Daoy (cell line): ENCODE data around the gene CDK17. TPM values are rescaled to one million over a fixed set of nuclear protein-coding genes. Genes with fewer than 3 reads are reported as not detected.
"Not testable (repeated sequence)": the region's sequence is repeated elsewhere in the genome, so short reads cannot be mapped to it uniquely, and the experiment has no call there.

Experiments
- DNase-seq: peaks from one replicate; pipeline ENCODE4 v3.0.0-alpha.2; 2015; ENCODE audit warnings: low read depth
- total RNA-seq: library from RNA; depleted of rRNA; stranded (reverse); fragments of >200 nt; shearing (Covaris generic); gene quantifications from 2 replicates; pipeline ENCODE4 v1.2.3, GENCODE V29; 2014

The CDK17 gene
- total RNA-seq, 1 experiment from 2014 or later: 36.3 TPM

DNA sequence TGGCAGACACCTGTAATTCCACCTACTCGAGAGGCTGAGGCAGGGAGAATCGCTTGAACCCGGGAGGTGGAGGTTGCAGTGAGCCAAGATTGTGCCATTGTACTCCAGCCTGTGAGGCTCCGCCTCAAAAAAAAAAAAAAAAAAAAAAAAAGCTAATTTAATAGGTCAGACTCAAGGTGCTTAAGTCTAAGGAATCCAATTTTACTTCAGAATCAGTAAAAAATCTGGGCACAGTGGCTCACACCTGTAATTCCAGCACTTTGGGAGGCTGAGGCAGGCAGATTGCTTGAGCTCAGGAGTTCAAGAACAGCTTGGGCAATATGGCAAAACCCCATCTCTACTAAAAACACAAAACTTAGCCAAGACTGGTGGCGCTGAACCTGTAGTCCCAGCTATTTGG, 7.0 kb downstream of the CDK17 start:
- DNase-seq: not testable (repeated sequence)

DNA sequence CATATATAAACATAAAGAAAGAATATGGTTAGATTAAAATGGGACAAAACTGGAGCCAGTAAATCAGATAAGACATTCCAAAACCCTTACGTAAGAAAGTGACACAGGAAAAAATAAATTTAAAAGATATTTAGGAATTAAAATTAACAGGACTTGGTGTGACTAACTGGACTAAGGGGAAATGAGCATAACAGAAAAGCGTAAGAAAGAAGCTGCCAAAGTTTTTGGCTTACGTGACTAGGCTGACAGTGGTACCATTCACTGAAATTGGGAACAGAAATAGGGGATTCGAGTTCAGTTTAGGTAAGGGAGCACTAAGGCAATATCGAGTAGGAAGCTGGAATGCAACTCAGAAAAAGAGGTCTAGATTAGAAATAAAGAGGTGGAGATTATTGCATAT, 7.8 kb downstream of the CDK17 start:
- DNase-seq: no peak

DNA sequence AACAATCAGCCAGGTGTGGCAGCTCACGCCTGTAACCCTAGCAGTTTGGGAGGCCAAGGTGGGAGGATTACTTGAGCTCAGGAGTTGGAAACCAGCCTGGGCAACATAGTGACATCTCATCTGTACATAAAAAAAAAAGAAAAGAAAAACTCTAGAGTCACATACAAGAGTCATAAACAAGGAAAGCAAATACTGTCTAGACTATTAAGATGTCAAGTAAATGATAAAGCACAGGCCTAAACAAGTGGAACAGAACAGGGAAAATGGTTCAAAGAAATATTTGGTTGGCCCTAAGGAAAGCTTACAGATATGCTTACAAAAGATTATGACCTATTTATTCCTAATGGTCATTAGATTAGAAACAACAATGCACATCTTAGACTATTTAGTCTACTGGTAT, 12.3 kb downstream of the CDK17 start:
- no peak for DNase-seq

DNA sequence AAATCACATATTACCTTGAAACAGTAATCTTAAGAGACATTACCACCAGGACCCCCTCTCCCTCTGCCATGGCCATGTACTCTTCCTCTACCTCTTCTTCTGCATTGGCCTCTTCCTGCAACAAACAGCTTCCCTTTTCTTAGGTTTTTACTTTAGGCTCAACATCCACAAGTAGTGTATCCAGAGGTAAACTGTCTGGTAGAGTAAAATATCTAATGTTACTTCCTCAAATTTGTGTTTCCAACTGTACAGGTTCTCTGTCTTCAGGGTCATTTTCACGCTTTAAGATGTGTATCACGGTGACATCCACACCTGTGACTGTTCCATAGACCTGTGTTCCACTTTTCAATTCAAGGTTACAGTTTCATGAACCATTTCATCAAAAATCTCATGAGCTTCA, 13.4 kb downstream of the CDK17 start:
- no peak for DNase-seq

DNA sequence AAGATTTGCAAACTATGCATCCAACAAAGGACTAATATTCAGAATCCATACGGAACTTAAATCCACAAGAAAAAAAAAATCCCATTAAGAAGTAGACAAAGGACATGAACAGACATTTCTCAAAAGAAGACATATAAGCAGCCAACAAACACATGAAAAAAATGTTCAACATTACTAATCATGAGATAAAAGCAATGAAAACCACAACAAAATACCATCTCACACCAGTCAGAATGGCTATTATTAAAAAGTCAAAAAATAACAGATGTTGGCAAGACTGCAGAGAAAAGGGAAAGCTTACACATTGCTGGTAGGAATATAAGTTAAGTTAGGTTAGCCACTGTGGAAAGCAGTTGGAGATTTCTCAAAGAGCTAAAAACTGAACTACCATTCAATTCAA, 16.2 kb downstream of the CDK17 start:
- DNase-seq: no peak

DNA sequence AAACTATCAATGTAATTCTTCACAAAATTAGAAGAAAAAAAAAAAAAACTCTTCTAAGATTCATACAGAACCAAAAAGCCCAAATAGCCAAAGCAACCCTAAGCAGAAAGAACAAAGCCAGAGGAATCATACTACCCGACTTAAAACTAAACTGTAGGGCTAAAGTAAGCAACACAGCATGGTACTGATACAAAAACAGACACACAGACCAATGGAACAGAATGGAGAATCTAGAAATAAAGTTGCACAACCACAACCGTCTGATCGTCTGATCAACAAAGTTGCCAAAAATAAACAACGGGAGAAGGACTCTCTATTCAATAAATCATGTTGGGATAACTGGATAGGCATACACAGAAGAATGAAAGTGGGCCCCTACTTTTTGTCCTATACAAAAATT, 16.9 kb downstream of the CDK17 start:
- no peak for DNase-seq

DNA sequence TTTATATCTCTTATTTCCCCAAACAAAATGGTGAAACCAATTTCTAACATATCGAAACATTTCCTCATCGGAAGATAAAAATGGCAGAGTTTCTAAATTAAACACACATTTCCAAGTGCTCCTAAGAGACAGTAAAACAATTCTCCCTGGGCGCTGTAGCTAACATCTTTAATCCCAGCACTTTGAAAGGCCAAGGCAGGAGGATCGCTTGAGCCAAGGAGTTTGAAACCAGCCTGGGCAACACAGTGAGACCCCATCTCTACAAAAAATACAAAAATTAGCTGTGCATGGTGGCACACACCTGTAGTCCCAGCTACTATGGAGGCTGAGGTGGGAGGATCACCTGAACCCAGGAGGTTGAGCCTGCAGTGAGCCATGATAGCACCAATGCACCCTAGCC, 20.5 kb downstream of the CDK17 start:
- not testable (repeated sequence) for DNase-seq

DNA sequence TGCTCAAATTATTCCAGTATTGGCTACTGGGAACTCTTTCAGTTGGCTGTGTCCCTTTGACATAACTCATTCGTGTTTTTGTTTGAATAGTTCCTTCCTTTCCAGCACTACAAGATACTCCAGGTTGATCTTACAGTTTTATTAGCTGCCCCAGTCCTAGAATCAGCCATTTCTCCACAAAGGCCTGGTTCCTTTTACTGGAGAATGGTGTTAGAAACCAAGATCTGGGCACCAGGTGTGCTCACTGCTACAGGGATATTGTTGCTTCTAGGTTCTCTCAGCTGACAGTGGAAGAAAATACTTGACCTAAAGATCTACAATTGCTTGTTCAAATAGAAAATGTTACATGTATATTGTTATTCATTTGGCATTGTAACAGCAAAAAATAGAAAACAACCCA, 21.9 kb downstream of the CDK17 start:
- DNase-seq: no peak

DNA sequence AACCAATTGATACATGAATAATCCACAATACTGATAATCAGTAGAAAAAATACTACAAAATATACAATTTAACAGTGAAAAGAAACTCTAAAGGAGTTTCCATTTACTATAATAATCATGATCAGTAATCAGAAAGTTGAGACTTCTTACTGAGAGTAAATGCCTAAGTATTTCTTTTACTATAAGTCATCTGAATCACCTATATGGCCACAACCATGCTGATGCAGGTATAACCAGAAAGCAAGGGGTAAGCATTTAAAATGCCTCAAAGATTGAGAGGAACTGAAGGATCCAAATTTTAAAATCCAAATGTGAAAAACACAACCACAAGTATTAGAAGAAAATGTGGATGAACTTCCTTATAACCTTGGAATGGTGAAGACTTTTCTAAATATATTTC, 23.4 kb downstream of the CDK17 start:
- no peak for DNase-seq

DNA sequence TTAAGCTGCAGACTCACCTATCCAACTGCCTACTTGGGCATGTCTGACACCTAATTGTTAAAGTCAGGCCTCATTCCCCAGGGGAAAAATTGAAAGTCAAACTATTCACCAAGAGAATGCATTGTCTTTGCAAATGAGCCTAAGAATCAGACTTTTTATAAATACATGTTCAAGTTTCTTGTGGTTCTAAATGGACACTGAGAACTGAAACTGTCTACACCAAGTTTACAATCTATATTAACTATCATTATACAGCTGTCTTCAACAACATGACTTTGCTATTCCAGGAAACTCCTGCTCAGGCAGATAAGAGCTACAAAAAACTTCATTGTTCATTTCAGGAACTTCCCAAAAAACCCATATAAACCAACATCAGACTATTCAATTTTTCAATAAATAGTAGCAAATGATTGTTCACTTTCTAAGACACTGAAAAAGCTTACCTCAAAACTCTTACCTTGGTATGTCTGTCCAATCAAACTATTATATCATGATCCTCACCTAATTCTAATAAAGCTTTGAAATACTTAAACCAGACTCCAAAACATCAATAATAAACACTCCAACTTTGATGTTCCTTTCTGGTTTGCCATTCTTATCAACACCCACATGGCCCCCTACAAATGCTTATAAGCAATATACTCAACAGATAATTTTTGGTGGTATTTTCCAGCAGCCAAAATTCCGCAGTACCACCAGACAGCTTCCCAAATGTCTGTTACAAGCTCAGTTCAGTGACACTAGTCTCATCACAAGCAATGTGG, 24.2 kb downstream of the CDK17 start:
- no peak for DNase-seq

DNA sequence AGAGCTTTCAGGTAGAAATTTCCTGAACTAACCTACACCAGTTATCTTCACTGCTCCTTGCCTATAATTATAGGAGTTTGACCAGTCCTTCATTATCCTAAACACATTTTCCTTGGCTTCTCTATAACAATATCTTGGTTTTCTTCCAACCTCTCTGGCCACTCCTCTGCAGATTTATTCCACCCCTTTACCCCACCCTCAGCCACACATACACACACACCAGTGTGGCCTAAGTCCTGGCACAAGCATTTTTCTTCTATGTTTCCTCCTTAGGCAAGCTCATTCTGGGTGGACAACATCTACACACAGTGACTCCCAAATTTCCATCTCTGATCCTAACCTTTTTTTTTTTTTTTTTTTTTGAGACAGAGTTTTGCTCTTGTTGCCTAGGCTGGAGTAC, 25.1 kb downstream of the CDK17 start:
- DNase-seq: no peak

DNA sequence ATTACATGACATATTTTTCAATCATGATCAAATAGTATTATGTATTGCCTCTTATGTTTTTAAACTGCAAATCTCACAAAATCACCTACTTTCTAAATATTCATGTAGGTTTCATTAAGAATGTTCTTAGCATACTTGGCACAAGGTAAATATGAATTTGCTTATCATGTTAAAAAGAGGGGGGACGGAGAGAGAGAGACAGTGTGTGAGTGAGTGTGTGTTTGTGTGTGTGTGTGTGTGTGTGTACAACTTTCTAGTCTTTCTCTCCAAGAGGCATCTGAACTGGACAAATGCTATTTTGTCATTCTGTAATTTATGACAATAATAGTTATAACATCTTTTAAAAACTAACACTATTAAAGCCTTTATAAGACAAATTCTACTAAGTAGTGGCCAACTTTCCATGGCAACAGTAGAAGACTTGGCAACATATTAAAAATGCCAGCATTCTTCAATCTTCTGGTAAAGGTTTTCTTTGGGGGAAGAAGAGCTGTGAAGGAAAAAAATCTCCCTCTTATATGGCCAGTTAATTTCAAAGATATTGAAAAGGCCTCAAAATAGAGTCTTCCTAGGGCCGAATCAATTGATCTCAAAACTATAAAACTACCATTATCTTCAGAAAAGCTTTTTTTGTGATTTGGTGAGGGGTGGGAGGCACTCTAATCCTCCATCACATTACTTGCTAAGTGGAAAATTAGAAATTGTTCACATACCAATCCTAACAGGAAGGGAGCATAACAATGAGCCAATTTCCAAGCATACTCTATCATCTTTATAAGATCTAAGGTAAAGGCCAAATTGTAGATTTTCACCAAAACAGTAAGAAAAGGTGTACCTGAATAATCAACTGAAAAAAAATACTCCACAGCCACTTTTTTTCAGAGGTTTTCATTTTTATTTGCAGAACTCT, 28.2 kb downstream of the CDK17 start:
- no peak for DNase-seq

DNA sequence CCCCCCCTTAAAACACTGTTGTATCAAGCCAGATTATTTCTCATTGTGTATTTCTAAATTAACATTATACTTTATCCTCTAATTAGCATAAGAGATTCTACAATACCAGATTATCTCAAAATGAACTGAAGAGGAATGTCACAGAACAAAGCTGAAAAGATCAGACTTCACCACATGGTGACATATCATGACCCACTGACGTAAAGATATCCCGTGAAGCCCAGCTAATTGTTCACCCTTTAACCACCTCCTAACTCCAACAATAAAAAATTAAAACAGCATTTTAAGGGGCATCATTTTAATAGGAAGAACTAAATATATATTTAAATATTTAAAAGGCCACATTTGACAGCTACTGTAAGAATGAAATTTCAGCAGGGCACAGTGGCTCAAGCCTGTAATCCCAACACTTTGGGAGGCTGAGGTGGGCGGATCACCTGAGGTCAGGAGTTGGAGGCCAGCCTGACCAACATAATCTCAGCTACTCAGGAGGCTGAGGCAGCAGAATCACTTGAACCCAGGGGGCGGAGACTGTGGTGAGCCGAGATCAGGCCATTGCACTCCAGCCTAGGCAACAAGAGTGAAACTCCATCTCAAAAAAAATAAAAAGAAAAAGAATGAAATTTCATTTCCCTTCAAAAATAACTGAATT, 29.0 kb downstream of the CDK17 start:
- DNase-seq: no peak

DNA sequence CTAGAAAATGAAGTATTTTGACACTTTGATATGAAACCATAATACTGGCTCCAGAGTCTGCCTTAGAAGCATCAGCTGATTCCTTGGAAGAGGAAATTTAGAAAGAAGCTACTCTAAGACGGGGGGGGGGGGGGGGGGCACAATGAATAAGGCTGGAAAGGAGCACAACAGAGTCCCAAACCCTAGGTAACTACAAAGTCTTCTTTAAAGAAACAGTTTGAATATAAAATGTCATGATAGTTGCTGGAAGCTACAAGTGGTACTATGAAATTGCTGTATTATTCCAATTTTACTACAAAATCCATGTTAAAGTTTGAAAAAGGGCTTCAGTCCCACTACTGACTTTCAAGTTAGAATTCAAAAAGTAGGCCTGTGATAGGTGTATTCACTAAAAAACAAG, 31.6 kb downstream of the CDK17 start:
- no peak for DNase-seq

DNA sequence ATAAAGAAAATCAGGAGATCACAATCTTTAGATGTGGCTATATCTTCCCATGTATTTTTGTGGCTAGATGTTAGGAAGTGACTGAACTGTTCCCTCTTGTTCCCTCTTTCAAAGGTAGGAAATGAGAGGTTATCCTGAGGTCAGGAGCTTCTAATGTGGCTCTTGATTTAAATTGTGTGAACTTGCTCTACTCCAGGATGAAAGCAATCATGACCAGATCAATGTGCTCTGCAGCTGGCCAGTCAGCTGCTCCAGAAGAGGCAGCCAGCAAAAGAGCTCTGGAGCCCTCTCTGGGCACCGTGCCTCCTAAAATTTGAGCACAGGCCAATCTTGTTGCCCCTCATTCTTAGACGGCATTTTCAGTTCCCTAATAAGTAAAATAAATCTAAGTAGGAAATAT, 32.0 kb downstream of the CDK17 start:
- DNase-seq: no peak

DNA sequence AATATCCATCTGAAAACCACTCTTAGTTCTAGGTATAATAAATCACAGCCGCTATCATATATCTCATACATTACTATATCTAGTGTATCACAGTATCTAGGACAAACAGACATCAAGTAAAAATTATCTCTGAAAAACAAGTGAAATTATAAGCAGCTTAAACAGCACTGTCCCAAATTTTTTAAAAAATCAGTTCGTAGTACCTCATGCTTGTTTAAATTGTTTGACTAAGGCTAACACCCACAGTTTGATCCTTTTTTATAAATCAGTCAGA, 33.9 kb downstream of the CDK17 start:
- no peak for DNase-seq

DNA sequence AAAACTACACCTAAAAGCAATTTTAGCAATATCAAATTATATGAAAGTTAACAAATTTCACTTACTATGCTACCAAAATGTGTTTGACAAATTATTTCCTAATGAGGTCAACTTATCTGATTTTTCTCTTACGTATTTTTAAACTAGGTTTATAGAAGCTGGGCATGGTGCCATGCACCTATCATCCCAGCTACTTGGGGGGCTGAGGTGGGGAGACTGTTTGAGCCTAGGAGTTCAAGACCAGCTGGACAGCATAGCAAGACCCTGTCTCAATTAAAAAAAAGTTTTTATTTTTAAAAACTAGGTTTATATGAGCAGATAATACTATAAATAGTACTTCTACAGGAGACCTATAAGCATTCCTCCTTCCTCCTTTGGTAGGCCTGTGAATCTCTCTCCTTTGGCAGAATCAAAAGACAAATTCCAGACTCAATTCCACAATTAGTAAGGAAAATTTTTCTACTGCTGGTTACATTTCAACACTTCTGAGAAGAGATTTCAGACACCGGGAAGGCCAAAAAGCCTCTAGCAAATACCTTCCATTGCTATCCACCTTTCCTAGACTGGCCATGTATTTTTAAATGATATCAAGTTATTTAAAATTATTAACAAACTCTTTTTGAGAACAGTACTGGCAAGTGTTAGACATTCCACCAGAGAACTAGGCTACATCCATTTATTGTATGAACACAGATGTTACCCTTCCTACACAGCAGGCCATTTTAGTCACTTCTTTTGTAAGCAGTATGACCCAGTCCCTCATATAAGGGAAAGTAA, 34.4 kb downstream of the CDK17 start:
- no peak for DNase-seq

DNA sequence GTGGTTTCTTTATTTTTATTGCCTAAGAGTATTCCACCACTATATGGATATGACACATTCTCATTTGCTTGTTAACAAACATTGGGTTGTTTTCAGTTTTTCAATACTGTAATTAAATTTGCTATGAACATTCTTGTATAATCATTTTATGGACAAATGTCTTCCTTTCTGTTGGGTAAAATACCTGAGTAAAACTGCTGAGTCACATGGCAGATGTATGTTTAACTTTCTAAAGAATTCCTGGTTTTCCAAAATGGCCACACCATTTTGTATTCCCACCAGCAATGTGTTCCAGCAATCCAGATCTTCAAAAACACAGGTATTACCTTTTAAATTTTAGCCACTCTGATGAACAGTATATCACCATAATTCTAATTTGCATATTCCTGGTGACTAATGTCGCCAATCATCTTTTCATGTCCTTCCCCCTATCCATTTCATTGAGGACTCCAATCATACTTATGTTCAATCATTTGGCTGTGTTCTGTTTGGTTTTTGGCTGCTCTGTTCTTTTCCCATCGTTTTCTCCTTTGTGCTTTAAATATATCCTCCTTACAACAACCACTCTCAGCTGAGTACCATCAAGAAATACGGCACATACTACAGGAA, 36.0 kb downstream of the CDK17 start:
- no peak for DNase-seq

DNA sequence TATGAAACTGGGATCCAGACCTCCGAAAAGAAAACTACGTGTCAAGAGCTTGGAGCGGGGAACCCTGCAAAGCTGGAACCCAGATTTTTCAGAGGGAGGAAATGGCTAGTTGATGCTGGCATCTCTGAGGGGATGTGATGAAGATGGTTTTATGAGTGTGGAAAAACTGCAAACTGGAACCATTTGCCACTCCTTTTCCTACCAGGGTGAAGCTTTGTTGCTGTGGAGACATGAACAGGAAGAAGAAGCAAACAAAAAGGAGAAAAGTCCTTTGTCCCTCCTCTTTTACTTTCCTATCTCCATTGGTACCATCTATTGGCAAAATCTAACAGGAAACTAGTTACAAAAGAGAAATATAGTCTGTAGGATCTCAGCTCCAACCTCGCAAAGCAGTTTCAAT, 39.2 kb downstream of the CDK17 start:
- no peak for DNase-seq

DNA sequence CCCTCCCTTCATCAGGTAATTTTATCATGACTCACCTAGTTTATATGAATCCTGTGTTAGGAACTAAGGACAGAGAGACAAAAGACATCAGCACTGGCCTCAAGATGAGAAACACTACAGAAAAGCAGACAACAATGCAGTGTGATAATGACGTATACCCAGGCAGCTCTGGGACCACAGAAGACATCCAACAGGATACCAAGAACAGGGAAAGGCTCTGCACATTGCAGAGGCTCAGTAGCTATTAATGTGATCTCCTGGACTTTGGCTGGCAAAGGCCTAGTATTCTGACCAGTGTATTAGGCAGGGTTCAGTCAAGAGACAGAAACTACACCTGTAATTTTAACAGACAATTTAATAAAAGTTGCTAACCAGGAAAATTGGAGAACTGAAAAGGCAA, 39.7 kb downstream of the CDK17 start:
- no peak for DNase-seq

DNA sequence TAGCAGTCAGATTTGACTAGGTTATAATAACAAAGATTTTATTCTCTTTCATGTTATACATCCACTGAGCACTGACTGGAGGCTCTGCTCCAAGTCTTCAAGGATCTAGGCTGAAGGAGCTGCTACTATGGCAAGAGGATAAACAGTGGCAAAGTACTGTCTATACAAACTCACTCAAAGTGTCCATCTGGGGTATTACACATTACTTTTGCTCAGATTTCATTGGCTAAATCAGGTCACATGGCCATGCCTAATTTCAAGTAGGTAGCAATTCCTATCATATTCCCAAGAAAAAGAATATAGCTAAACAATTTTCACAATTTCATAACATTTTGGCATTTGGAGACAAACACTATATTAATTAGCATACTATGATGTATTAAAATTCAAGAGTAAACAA, 40.9 kb downstream of the CDK17 start:
- no peak for DNase-seq

DNA sequence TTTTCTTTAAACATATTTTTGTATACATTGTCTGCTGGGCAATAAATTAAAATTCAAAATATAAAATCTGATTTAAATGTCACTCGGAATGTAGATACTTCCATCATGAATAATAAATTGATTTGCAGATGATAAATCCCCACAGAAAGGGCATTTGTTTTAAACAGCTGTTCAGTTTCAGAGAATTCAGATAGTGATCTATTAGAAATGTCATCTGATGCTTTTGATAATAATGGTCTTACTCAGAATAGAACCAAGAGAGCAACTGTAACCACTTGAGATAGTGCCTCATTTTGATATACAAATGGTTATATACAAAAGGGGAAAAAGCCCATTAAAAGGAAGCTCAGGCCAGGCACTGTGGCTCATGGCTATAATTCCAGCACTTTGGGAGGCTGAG, 43.4 kb downstream of the CDK17 start:
- no peak for DNase-seq
